Stomach (tissue), 4 donors: ENCODE data around the gene GH2.

ENCODE experiments used
- CTCF ChIP-seq, 7 experiments: fragments of 450-650 bp in 4 of 7; fragments of 200-600 bp in 3 of 7; sonication (generic) in 3 of 7; IDR thresholded peaks; one replicate each; pipeline ENCODE4 v1.5.1; 2016 to 2019; ENCODE audit warnings: antibody characterized with exemption in 7 of 7, control low read depth in 2 of 7, mild to moderate bottlenecking in 1 of 7
- EP300 ChIP-seq: sonication (generic); formaldehyde crosslinking; IDR thresholded peaks from one replicate; pipeline ENCODE4 v1.6.1; 2017; ENCODE audit warnings: antibody characterized with exemption
- POLR2A ChIP-seq, 4 donors: fragments of 450-650 bp; IDR thresholded peaks; one replicate each; pipeline ENCODE4 v1.6.1; 2016; ENCODE audit warnings: antibody characterized with exemption in 4 of 4, control low read depth in 2 of 4, mild to moderate bottlenecking in 1 of 4, moderate library complexity in 1 of 4
- POLR2AphosphoS5 ChIP-seq, 3 donors: sonication (generic); formaldehyde crosslinking; IDR thresholded peaks; one replicate each; pipeline ENCODE4 v1.6.1; 2016; ENCODE audit warnings: antibody characterized with exemption in 3 of 3

DNA sequence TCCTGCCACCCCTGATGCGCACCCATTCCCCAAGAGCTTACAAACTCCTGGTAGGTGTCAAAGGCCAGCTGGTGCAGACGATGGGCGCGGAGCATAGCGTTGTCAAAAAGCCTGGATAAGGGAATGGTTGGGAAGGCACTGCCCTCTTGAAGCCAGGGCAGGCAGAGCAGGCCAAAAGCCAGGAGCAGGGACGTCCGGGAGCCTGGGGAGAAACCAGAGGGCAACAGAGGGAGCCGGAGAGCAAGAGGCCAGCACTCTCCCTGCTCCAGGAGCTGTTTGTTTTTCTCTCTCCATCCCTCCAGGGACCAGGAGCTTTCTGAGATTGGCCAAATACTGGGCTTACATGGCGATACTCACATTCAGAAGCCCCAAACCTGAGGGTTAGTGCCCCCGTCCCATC is 36.6 kb upstream of the GH2 start:
- TF ChIP-seq CTCF (IDR thresholded peaks at IDR 0.05) = no peak
- TF ChIP-seq POLR2A (IDR thresholded peaks at IDR 0.05) = no peak
- no peak for TF ChIP-seq EP300
- no peak for TF ChIP-seq POLR2AphosphoS5 (IDR thresholded peaks at IDR 0.05)
